ENCODE measurements around the gene HHIPL1.

HHIPL1 gene

GRCh38 chr14:99686557-99687283 lies 41.8 kb downstream of the HHIPL1 start:
- DNase-seq (ENCODE audit: insufficient read length, low spot score): no peak
- TF ChIP-seq, protein P1, sequence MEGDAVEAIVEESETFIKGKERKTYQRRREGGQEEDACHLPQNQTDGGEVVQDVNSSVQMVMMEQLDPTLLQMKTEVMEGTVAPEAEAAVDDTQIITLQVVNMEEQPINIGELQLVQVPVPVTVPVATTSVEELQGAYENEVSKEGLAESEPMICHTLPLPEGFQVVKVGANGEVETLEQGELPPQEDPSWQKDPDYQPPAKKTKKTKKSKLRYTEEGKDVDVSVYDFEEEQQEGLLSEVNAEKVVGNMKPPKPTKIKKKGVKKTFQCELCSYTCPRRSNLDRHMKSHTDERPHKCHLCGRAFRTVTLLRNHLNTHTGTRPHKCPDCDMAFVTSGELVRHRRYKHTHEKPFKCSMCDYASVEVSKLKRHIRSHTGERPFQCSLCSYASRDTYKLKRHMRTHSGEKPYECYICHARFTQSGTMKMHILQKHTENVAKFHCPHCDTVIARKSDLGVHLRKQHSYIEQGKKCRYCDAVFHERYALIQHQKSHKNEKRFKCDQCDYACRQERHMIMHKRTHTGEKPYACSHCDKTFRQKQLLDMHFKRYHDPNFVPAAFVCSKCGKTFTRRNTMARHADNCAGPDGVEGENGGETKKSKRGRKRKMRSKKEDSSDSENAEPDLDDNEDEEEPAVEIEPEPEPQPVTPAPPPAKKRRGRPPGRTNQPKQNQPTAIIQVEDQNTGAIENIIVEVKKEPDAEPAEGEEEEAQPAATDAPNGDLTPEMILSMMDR (IDR thresholded peaks at IDR 0.05; ENCODE audit: insufficient read depth, missing control alignments): no peak
- no peak for FAIRE-seq

DNA sequence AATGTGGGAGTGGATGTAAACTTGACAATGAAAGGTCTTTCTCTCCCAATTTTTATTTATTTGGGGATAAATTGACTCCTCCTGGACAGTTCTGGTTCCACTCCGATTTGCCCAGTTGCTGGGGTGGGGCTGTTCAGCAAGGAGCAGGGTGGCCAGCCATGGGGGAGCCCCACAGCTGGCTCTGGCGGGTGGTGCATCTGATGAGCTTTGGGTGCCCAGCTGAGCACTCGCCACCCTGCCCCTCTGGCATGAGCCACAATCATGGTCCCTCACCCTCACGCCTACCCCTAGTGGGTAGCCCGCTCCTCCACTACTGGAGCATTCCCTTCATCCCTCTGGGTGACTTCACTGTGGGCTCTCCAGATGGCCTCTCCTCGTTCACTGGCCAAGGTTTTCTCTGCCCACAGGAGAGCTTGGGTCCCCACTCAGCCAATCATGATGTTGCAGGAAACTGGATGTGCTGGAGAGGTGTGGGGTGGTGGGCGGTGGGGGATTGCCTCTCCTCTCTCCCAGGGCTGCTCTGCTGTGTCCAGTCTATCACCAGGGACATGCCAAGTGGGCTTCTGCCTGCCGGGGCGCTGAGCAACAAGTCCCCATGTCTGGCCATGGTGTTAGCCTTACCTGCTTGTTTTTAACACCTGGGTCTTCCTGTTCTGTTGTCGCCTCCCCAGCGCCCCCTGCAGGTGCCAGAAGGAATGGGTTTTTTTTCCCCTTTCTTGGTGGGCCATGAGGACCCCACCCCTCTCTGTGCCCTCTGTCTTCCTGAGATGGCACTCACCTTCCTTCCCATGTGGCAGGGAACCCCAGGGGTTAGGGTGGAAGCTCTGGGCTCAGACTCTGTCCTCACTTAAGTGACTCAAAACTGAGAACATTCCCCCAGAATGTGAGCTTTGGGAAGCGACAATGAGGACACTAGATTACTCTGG lies 42.6 kb downstream of the HHIPL1 start:
- DNase-seq (ENCODE audit: insufficient read length, low spot score): no peak
- no peak for FAIRE-seq
- TF ChIP-seq, protein P1 (IDR thresholded peaks at IDR 0.05; ENCODE audit: insufficient read depth, missing control alignments): peak; percentile 39

DNA sequence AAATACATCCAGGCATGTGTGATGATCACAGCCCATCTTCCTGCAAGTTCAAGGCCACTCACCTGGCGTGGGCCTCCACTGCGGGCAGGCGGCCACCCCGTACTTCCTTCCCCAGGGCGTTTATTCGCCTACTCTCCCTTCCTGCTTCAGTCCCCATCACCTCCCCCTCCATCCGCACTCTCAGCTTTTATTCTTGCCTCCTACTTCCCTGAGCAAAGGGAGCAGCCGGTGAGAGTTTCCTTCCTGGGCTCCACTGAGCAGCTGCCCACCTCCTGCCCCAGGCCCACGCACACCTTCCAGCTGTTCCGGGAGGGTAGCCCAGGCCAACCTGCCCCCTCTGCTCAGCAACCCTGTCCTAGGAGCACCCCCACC lies 43.3 kb downstream of the HHIPL1 start:
- no peak for FAIRE-seq
- no peak for DNase-seq (ENCODE audit: insufficient read length, low spot score)
- TF ChIP-seq, protein P1 (IDR thresholded peaks at IDR 0.05; ENCODE audit: insufficient read depth, missing control alignments): no peak

- TF ChIP-seq, protein P1 (IDR thresholded peaks at IDR 0.05; ENCODE audit: insufficient read depth, missing control alignments): no peak
- FAIRE-seq: no peak
- DNase-seq (ENCODE audit: insufficient read length, low spot score): no peak
Observed at GRCh38 chr14:99688629-99689028, 43.7 kb downstream of the HHIPL1 start.

GRCh38 chr14:99689266-99690236 lies 44.6 kb downstream of the HHIPL1 start:
- TF ChIP-seq, protein P1 (IDR thresholded peaks at IDR 0.05; ENCODE audit: insufficient read depth, missing control alignments): no peak
- DNase-seq (ENCODE audit: insufficient read length, low spot score): no peak
- FAIRE-seq: no peak

DNA sequence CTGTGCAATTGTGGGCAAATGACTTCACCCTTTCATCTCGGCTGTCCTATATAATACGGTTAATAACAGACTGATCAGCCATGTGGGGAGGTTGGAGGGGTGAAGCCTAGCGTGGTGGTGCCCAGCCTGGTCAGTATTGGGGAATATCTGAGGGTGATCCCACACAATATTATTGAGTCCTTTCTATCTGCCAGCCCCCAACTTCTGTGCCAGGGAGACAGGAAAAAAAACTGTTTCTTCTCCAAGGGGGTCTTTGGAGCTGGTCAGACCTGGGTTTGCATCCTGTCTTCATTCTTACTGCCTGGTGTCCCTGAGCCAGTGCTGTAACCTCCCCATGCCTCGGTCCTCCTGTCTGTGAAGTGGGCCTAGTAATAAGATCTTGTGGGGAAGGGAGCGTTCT lies 45.7 kb downstream of the HHIPL1 start:
- no peak for FAIRE-seq
- DNase-seq (ENCODE audit: insufficient read length, low spot score): no peak
- TF ChIP-seq, protein P1 (IDR thresholded peaks at IDR 0.05; ENCODE audit: insufficient read depth, missing control alignments): no peak
